HG03457 (cell line): ENCODE data around the gene PCSK4.
"Not testable (repeated sequence)": the region's sequence is repeated elsewhere in the genome, so short reads cannot be mapped to it uniquely, and the experiment has no call there.

Experiments used
- ATAC-seq: cut with Tn5 transposase; IDR thresholded peaks from one replicate; pipeline ENCODE4 v1.9.1; 2021; ENCODE audit warnings: moderate number of reproducible peaks; ENCODE audit not compliant: unreplicated experiment

The PCSK4 gene

GRCh38 chr19:1489463-1490310 lies 463 bp downstream of the PCSK4 start:
- ATAC-seq: peak; percentile 1

GRCh38 chr19:1488282-1488601 lies 1.9 kb downstream of the PCSK4 start:
- no peak for ATAC-seq

GRCh38 chr19:1487576-1488281 lies 2.4 kb downstream of the PCSK4 start:
- ATAC-seq: no peak

GRCh38 chr19:1486720-1487575 lies 3.2 kb downstream of the PCSK4 start:
- ATAC-seq: no peak

- no peak for ATAC-seq
Measured at GRCh38 chr19:1483979-1484428, 6.1 kb downstream of the PCSK4 start.

GRCh38 chr19:1483131-1483978 lies 6.8 kb downstream of the PCSK4 start:
- ATAC-seq: no peak

- ATAC-seq: no peak
Measured at GRCh38 chr19:1482361-1483130, 7.6 kb downstream of the PCSK4 start.

GRCh38 chr19:1481893-1482360 lies 8.2 kb downstream of the PCSK4 start:
- ATAC-seq: no peak

- ATAC-seq: no peak
Measured at GRCh38 chr19:1481224-1481892, 8.8 kb downstream of the PCSK4 start.

GRCh38 chr19:1478934-1479707 lies 11.0 kb downstream of the PCSK4 start, which contains the start of gene C19orf25:
Gene C19orf25, minus strand, starts transcription at chr19:1479215. Its CDS starts 312 bp downstream, at chr19:1478903.
- peak; percentile 59 for ATAC-seq

- not testable (repeated sequence) for ATAC-seq
Measured at GRCh38 chr19:1477056-1477455, 13.1 kb downstream of the PCSK4 start.

- ATAC-seq: no peak
Measured at GRCh38 chr19:1475751-1476437, 14.3 kb downstream of the PCSK4 start.

GRCh38 chr19:1474765-1475351 lies 15.3 kb downstream of the PCSK4 start:
- no peak for ATAC-seq

GRCh38 chr19:1474011-1474764 lies 16.0 kb downstream of the PCSK4 start:
- no peak for ATAC-seq

- no peak for ATAC-seq
Measured at GRCh38 chr19:1473085-1473851, 16.9 kb downstream of the PCSK4 start.
